Chondrocyte (in vitro differentiated cells): ENCODE data around the gene PYM1. TPM values are rescaled to one million over a fixed set of nuclear protein-coding genes. Genes with fewer than 3 reads are reported as not detected.

Experiments used
- DNase-seq: peaks from one replicate; pipeline ENCODE4 v3.0.0; 2021; ENCODE audit warnings: mixed read lengths, low spot score
- H3K27ac Mint-ChIP-seq: one replicate; pipeline ENCODE4 v1.8.0; 2021; ENCODE audit warnings: mild to moderate bottlenecking, moderate library complexity, mixed read lengths; ENCODE audit not compliant: unreplicated experiment
- H3K27me3 Mint-ChIP-seq: 2 replicates; pipeline ENCODE4 v1.8.0; 2021; ENCODE audit warnings: low read depth, mixed read lengths
- H3K36me3 Mint-ChIP-seq: 2 replicates; pipeline ENCODE4 v1.8.0; 2021; ENCODE audit warnings: low read depth, mixed read lengths
- H3K4me1 Mint-ChIP-seq: 2 replicates; pipeline ENCODE4 v1.8.0; 2021; ENCODE audit warnings: low read depth, mild to moderate bottlenecking, mixed read lengths
- H3K4me3 Mint-ChIP-seq: one replicate; pipeline ENCODE4 v1.8.0; 2021; ENCODE audit warnings: mild to moderate bottlenecking, moderate library complexity, mixed read lengths; ENCODE audit not compliant: unreplicated experiment
- H3K9me3 Mint-ChIP-seq: 2 replicates; pipeline ENCODE4 v1.8.0; 2021; ENCODE audit warnings: low read depth, mixed read lengths
- total RNA-seq: library from RNA; stranded (reverse); gene quantifications from 3 replicates; pipeline ENCODE4 v1.2.1, GENCODE V29; 2021
- TF ChIP-seq, protein P1 (sequence below): fragments of 200-600 bp; sonication (generic); IDR thresholded peaks from 2 replicates; pipeline ENCODE4 v1.5.0; 2021; ENCODE audit warnings: antibody characterized with exemption, mild to moderate bottlenecking, moderate library complexity

The PYM1 gene
- total RNA-seq, 1 donor from 2014 or later = 17.3 TPM

DNA sequence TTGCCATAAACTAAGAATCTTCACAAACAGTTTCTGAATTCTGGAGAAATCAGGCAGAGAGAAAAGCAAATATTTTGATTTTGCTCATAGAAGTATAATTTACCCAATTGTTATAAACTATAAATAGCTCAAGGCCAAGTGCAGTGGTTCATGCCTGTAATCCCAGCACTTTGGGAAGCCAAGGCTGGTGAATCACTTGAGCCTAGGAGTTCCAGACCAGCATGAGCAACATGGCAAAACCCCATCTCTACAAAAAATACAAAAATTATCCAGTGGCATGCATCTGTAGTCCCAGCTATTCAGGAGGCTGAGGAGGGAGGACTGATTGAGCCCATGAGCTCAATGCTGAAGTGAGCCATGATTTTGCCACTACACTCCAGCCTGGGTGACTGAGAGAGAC lies 65.4 kb downstream of the PYM1 start:
- Mint-ChIP-seq H3K36me3 (no peaks in the 10 kb centered on the region), H3K4me3 (no peak overlapping the region), H3K9me3 (peaks cover 5% of the 10 kb centered on the region), H3K4me1 (no peaks in the 10 kb centered on the region), H3K27me3 (no peaks in the 10 kb centered on the region), H3K27ac (no peak overlapping the region)
- TF ChIP-seq, protein P1, sequence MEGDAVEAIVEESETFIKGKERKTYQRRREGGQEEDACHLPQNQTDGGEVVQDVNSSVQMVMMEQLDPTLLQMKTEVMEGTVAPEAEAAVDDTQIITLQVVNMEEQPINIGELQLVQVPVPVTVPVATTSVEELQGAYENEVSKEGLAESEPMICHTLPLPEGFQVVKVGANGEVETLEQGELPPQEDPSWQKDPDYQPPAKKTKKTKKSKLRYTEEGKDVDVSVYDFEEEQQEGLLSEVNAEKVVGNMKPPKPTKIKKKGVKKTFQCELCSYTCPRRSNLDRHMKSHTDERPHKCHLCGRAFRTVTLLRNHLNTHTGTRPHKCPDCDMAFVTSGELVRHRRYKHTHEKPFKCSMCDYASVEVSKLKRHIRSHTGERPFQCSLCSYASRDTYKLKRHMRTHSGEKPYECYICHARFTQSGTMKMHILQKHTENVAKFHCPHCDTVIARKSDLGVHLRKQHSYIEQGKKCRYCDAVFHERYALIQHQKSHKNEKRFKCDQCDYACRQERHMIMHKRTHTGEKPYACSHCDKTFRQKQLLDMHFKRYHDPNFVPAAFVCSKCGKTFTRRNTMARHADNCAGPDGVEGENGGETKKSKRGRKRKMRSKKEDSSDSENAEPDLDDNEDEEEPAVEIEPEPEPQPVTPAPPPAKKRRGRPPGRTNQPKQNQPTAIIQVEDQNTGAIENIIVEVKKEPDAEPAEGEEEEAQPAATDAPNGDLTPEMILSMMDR = no peak
- DNase-seq = no peak

DNA sequence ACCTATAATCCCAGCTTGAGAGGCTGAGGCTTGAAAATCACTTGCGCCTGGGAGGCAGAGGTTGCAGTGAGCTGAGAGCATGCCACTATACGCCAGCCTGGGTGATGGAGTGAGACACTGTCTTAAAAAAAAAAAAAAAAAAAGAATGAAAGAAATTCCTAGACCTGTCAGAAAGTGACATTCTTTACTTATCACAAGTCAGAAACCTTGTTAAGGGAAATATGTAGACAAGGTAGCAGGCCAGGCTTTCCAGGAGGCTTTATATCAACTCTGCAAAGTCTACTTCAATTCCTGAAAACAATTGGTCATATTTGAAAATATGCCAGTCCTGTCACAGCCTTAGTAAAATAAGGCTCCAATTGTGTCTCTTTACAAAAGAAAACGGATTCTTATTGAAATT lies 65.8 kb downstream of the PYM1 start:
- Mint-ChIP-seq H3K4me1 (no peaks in the 10 kb centered on the region), H3K36me3 (no peaks in the 10 kb centered on the region), H3K27ac (no peak overlapping the region), H3K4me3 (no peak overlapping the region), H3K27me3 (no peaks in the 10 kb centered on the region), H3K9me3 (peaks cover 5% of the 10 kb centered on the region)
- no peak for DNase-seq
- TF ChIP-seq, protein P1 = no peak

DNA sequence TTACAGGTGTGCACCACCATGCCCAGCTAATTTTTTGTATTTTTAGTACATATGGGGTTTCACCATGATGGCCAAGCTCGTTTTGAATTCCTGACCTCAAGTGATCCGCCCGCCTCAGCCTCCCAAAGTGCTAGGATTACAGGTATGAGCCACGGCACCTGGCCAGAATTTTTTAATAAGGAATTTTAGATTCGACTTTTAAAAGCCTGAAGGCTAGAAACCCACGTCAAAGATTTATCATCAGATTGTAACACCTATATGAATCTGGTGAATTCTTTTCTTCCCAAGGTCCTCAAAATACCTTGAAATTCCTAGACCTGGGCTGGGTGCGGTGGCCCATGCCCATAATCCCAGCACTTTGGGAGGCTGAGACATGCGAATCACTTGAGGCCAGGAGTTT lies 66.3 kb downstream of the PYM1 start:
- TF ChIP-seq, protein P1 = no peak
- Mint-ChIP-seq H3K4me1 (no peaks in the 10 kb centered on the region), H3K36me3 (no peaks in the 10 kb centered on the region), H3K4me3 (no peak overlapping the region), H3K27ac (no peak overlapping the region), H3K9me3 (peaks cover 5% of the 10 kb centered on the region), H3K27me3 (no peaks in the 10 kb centered on the region)
- DNase-seq = no peak

DNA sequence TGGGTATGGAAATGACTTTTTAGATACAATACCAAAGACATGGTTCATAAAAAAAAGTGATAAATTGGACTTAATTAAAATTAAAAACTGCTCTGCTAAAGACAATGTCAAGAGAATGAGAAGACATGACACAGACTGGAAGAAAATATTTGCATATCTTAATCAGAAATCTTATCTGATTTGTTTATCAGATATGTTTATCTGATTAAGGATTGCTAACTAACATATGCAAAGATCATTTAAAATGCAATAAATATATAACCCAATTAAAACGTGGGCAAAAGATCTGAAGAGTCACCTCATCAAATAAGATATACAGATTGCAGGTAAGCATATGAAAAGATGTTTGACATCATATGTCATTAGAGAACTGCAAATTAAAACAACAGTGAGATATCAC lies 75.0 kb downstream of the PYM1 start:
- Mint-ChIP-seq H3K27ac (no peak overlapping the region), H3K4me1 (peaks cover 30% of the 10 kb centered on the region), H3K9me3 (no peaks in the 10 kb centered on the region), H3K4me3 (no peak overlapping the region), H3K36me3 (no peaks in the 10 kb centered on the region), H3K27me3 (no peaks in the 10 kb centered on the region)
- DNase-seq = no peak
- TF ChIP-seq, protein P1 = no peak

Other genes starting within 250 kb of the PYM1 start
- 5.6 to 32.4 TPM (median 31.6 TPM) in 3 replicates for gene ITGA7, start 220.0 kb downstream of the PYM1 start, total RNA-seq
- 67.3 to 78.4 TPM (median 77.2 TPM) in 3 replicates for gene BLOC1S1, start 211.8 kb downstream of the PYM1 start, total RNA-seq
- 2.3 to 3.7 TPM (median 3.2 TPM) in 3 replicates for gene RDH5, start 207.5 kb downstream of the PYM1 start, total RNA-seq
- 1,244 to 1,365 TPM (median 1,317 TPM) in 3 replicates for gene CD63, start 198.9 kb downstream of the PYM1 start, total RNA-seq
- 17.8 to 19.1 TPM (median 18.3 TPM) in 3 replicates for gene GDF11, start 184.8 kb downstream of the PYM1 start, total RNA-seq
- gene SARNP, start 110.2 kb downstream of the PYM1 start, total RNA-seq = 54.0 to 58.8 TPM (median 58.7 TPM) in 3 replicates
- 31.4 to 32.9 TPM (median 32.1 TPM) in 3 replicates for gene ORMDL2, start 109.9 kb downstream of the PYM1 start, total RNA-seq
- 28.3 to 34.3 TPM (median 29.5 TPM) in 3 replicates for gene DNAJC14, start 98.3 kb downstream of the PYM1 start, total RNA-seq
- 12.9 to 17.8 TPM (median 16.1 TPM) in 3 replicates for gene MMP19, start 85.0 kb downstream of the PYM1 start, total RNA-seq
- 65.8 to 118 TPM (median 66.4 TPM) in 3 replicates for gene DGKA, start 3.3 kb upstream of the PYM1 start, total RNA-seq
- 0.45 to 1.1 TPM (median 0.82 TPM) in 3 replicates for gene PMEL, start 38.1 kb upstream of the PYM1 start, total RNA-seq
- gene CDK2, start 38.9 kb upstream of the PYM1 start, total RNA-seq = 25.5 to 41.4 TPM (median 26.1 TPM) in 3 replicates
- gene RAB5B, start 46.2 kb upstream of the PYM1 start, total RNA-seq = 105 TPM in 3 replicates
- 11.4 to 18.2 TPM (median 13.9 TPM) in 3 replicates for gene SUOX, start 69.4 kb upstream of the PYM1 start, total RNA-seq
- gene IKZF4, start 93.1 kb upstream of the PYM1 start, total RNA-seq = 5.3 to 6.1 TPM (median 5.7 TPM) in 3 replicates
- gene RPS26, start 114.0 kb upstream of the PYM1 start, total RNA-seq = 15.8 to 27.8 TPM (median 19.5 TPM) in 3 replicates
- gene ERBB3, start 152.3 kb upstream of the PYM1 start, total RNA-seq = 0.52 to 1.7 TPM (median 1.4 TPM) in 3 replicates
- gene PA2G4, start 176.7 kb upstream of the PYM1 start, total RNA-seq = 59.8 to 87.1 TPM (median 65.1 TPM) in 3 replicates
- gene RPL41, start 188.7 kb upstream of the PYM1 start, total RNA-seq = 2,552 to 3,030 TPM (median 2,631 TPM) in 3 replicates
- 5.0 to 11.2 TPM (median 8.0 TPM) in 3 replicates for gene ZC3H10, start 190.4 kb upstream of the PYM1 start, total RNA-seq
- 127 to 155 TPM (median 144 TPM) in 3 replicates for gene ESYT1, start 200.4 kb upstream of the PYM1 start, total RNA-seq
- gene MYL6B, start 224.7 kb upstream of the PYM1 start, total RNA-seq = 70.5 to 79.7 TPM (median 75.2 TPM) in 3 replicates
- gene MYL6, start 230.5 kb upstream of the PYM1 start, total RNA-seq = 1,367 to 2,282 TPM (median 2,236 TPM) in 3 replicates